Measurements from ENCODE around the gene DAP.

The DAP gene

DNA sequence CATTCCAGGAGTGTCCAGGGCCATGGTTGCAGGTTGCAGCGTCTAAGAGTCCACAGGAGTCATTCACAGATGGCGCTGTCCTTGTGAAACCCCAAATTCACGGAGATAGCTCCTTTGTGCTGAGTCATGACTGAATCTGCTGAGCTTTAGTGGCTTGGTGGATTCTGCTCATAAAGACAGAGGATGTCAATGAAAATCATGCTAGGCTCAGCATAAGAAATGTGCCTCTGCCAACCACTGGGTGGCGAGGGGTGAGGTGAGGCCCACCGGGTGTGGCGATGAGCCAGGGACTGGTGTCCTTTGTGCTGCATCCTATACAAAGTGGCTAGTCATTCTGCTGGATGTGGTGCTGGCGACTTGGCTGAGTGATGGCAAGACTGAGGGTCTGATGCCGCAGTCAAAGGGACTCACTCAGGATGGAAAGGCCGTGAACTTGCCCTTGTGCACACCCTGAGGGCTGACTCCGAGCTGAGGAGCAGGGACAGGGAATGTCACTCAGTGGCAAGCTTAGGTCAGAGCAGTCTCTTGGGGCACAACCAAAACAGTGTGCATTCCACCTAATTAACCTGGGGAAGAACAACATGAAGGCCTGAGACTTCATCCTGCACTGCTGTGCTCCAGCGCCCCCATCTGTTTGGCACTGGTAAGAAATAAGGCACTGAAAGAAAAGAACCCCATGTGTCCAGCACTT lies 71.5 kb downstream of the DAP start:
- Histone ChIP-seq H3K27me3 (ENCODE audit: insufficient read depth, insufficient read length) (no peaks in the 10 kb centered on the region), H3K9me3 (ENCODE audit: insufficient read depth, low read length) (peaks cover 8% of the 10 kb centered on the region; the same call in 1 of the 2 replicates), H3K4me1 (ENCODE audit: insufficient read depth, insufficient read length) (peaks cover 2% of the 10 kb centered on the region), H3K4me3 (ENCODE audit: insufficient read length, low read depth) (no peak overlapping the region), H3K9ac (ENCODE audit: insufficient read length, low read depth) (no peak overlapping the region), H3K36me3 (ENCODE audit: insufficient read depth, insufficient read length, low read length) (peaks cover 23% of the 10 kb centered on the region)
- peak; percentile 47 for DNase-seq (ENCODE audit: low read depth, low spot score)
- TF ChIP-seq ZNF274 (IDR thresholded peaks at IDR 0.05; ENCODE audit: low read depth, low read length) (no peak), SUZ12 (IDR thresholded peaks at IDR 0.05; ENCODE audit: extremely low read depth, insufficient read depth, insufficient read length) (no peak), YY1 (IDR thresholded peaks at IDR 0.05; ENCODE audit: insufficient read depth, insufficient read length) (no peak)

DNA sequence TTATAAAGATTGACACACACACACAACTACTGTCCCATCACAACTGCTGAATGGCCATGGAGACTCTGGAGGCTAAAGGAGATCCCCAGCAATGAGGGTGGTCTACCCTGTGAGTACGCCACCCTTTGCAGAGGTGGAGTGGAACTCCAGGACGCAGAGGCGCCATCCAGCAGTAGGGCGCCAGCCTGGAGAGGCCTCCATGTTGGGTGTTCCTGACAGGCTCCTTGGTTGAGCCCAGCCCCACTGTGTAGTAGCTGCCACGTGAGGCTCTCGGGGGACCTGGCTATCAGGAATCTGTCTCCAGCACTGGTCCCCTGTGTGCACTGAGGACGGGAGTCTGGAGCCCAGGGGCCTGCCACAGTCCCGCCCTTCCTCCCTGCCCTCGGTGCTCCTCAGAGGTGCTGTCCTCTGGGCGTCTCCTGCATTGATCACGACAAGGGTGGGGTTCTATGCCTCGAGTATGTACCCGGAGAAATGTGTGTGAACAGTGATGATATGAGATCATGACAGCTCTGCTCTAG lies 72.3 kb downstream of the DAP start:
- DNase-seq (ENCODE audit: low read depth, low spot score) = no peak
- Histone ChIP-seq H3K4me1 (ENCODE audit: insufficient read depth, insufficient read length) (peaks cover 2% of the 10 kb centered on the region), H3K36me3 (ENCODE audit: insufficient read depth, insufficient read length, low read length) (peaks cover 16% of the 10 kb centered on the region), H3K27me3 (ENCODE audit: insufficient read depth, insufficient read length) (no peaks in the 10 kb centered on the region), H3K9ac (ENCODE audit: insufficient read length, low read depth) (no peak overlapping the region), H3K4me3 (ENCODE audit: insufficient read length, low read depth) (no peak overlapping the region), H3K9me3 (ENCODE audit: insufficient read depth, low read length) (peaks cover 8% of the 10 kb centered on the region; the same call in 1 of the 2 replicates)
- TF ChIP-seq SUZ12 (IDR thresholded peaks at IDR 0.05; ENCODE audit: extremely low read depth, insufficient read depth, insufficient read length) (no peak), YY1 (IDR thresholded peaks at IDR 0.05; ENCODE audit: insufficient read depth, insufficient read length) (no peak), ZNF274 (IDR thresholded peaks at IDR 0.05; ENCODE audit: low read depth, low read length) (no peak)

DNA sequence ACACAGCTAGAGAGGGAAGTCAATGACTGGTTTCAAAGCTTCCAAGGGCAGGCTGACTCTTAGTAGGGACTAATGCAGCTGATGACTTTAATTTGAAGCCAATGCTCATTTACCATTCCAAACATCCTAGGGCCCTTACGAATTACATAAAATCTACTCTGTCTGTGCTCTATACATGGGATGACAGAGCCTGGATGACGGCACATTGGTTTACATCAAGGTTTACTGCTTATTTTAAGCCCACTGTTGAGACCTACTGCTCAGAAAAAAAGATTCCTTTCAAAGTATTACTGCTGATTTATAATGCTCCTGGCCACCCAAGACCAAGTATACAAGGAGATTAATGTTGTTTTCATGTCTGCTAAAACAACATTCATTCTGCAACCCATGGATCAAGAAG lies 74.1 kb downstream of the DAP start:
- no peaks in the 10 kb centered on the region for H3K27me3 ChIP-seq (ENCODE audit: insufficient read depth, insufficient read length)
- TF ChIP-seq ZNF274 (IDR thresholded peaks at IDR 0.05; ENCODE audit: low read depth, low read length) (no peak), YY1 (IDR thresholded peaks at IDR 0.05; ENCODE audit: insufficient read depth, insufficient read length) (no peak), SUZ12 (IDR thresholded peaks at IDR 0.05; ENCODE audit: extremely low read depth, insufficient read depth, insufficient read length) (no peak)
- no peak overlapping the region for H3K9ac ChIP-seq (ENCODE audit: insufficient read length, low read depth)
- no peaks in the 10 kb centered on the region for H3K4me1 ChIP-seq (ENCODE audit: insufficient read depth, insufficient read length)
- no peak for DNase-seq (ENCODE audit: low read depth, low spot score)
- H3K4me3 ChIP-seq (ENCODE audit: insufficient read length, low read depth) = no peak overlapping the region
- peaks cover 30% of the 10 kb centered on the region for H3K36me3 ChIP-seq (ENCODE audit: insufficient read depth, insufficient read length, low read length)
- peaks cover 8% of the 10 kb centered on the region; the same call in 1 of the 2 replicates for H3K9me3 ChIP-seq (ENCODE audit: insufficient read depth, low read length)

DNA sequence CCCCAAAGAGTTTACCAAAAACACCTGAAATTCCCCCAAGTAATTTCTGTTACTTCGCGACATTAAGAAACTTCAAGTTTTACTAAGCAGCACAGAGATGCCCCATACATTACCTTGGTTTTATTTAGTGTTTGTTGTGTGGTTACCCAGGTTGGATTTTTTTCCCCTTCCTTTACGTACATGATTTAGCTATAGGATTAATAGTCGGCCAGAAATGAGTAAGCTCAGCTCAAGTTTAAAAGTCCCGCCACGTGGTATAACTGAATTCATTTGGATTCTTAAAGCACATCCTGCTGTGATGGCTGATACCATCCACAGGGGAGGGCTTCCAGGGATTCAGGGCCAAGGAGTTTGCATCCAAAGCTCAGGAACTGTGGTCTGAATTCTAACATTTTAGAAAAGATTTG lies 75.9 kb downstream of the DAP start:
- Histone ChIP-seq H3K9ac (ENCODE audit: insufficient read length, low read depth) (no peak overlapping the region), H3K36me3 (ENCODE audit: insufficient read depth, insufficient read length, low read length) (peaks cover 43% of the 10 kb centered on the region), H3K27me3 (ENCODE audit: insufficient read depth, insufficient read length) (no peaks in the 10 kb centered on the region), H3K9me3 (ENCODE audit: insufficient read depth, low read length) (peaks cover 8% of the 10 kb centered on the region; the same call in 1 of the 2 replicates), H3K4me1 (ENCODE audit: insufficient read depth, insufficient read length) (no peaks in the 10 kb centered on the region), H3K4me3 (ENCODE audit: insufficient read length, low read depth) (no peak overlapping the region)
- TF ChIP-seq SUZ12 (IDR thresholded peaks at IDR 0.05; ENCODE audit: extremely low read depth, insufficient read depth, insufficient read length) = no peak
- TF ChIP-seq YY1 (IDR thresholded peaks at IDR 0.05; ENCODE audit: insufficient read depth, insufficient read length) = no peak
- TF ChIP-seq ZNF274 (IDR thresholded peaks at IDR 0.05; ENCODE audit: low read depth, low read length) = no peak
- no peak for DNase-seq (ENCODE audit: low read depth, low spot score)

DNA sequence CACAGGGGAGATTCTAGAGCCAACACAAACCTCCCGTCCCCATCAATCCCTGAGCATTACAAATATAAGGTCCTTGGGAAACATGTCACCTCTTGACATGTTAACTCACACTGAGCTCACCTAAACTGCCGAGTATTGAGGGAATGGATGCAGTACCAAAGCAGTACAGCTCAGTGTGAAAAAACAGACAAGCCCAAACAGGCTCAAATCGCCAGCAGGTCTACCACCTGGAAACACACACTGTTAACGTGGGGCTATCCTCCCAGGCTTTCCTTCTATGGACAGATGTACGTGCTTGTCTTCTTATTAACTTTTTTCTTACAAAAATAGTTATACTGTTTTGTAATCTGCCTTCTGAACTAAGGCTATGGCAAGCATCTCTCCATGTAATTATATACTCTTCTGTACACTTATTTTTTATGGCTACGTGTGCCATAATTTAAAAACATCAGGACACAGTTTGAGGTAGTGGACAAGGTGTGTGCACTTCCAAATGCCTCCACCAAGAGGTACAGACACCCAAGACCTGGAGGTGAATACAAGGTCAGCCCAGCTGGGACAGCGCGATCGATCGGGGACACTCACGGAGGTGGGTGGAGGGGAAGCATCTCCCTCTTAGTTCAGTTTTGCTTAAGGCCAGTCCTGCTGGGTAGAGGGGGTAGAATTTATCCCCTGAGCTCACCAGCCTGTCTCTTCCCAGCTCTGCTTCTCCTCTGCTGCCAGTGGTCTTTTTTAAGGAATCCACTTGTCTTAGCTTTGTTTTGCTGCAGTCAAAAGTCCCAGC lies 76.5 kb downstream of the DAP start:
- Histone ChIP-seq H3K9ac (ENCODE audit: insufficient read length, low read depth) (no peak overlapping the region), H3K9me3 (ENCODE audit: insufficient read depth, low read length) (peaks cover 8% of the 10 kb centered on the region; the same call in 1 of the 2 replicates), H3K4me1 (ENCODE audit: insufficient read depth, insufficient read length) (no peaks in the 10 kb centered on the region), H3K36me3 (ENCODE audit: insufficient read depth, insufficient read length, low read length) (peaks cover 49% of the 10 kb centered on the region), H3K27me3 (ENCODE audit: insufficient read depth, insufficient read length) (no peaks in the 10 kb centered on the region), H3K4me3 (ENCODE audit: insufficient read length, low read depth) (no peak overlapping the region)
- no peak for DNase-seq (ENCODE audit: low read depth, low spot score)
- TF ChIP-seq ZNF274 (IDR thresholded peaks at IDR 0.05; ENCODE audit: low read depth, low read length) = no peak
- TF ChIP-seq YY1 (IDR thresholded peaks at IDR 0.05; ENCODE audit: insufficient read depth, insufficient read length) = no peak
- TF ChIP-seq SUZ12 (IDR thresholded peaks at IDR 0.05; ENCODE audit: extremely low read depth, insufficient read depth, insufficient read length) = no peak

DNA sequence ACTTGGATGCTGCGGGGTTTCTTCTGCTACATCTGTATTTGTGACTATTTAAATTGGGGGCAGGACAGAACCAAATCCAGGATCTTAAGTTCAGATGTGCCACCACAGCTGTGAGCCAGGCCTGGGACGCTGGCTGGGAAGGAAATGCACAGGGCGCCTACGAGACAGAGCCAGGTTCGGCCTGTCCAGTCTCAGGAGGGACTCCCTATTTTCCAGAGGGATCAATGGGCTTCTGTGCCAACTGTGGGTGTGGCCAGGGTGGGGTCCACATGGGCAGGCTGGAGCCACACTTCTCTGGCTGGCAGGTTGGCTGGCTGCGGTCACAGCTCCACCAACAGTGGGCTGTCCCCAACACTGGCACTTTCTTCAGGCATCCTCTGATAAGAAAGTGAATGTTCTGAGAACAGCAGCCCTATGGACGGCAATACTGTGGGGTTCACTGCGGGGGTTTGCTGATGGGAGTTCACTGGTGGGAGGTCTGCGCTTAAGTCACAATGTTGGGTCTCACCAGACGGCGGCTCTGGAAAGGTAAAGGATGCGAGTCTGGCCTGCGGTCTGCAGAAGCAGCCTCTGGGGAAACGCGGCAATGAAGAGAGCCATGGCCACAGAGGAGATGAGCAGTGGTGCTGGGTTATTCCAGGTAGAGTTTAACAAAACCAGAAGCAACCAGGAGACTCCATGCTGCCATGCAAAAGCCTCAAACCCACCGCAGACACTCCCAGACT lies 78.1 kb downstream of the DAP start:
- H3K36me3 ChIP-seq (ENCODE audit: insufficient read depth, insufficient read length, low read length) = peaks cover 48% of the 10 kb centered on the region
- TF ChIP-seq SUZ12 (IDR thresholded peaks at IDR 0.05; ENCODE audit: extremely low read depth, insufficient read depth, insufficient read length) = no peak

More for the DNA sequence above, 78.1 kb downstream of the DAP start:
- no peak for DNase-seq (ENCODE audit: low read depth, low spot score)
- Histone ChIP-seq H3K4me3 (ENCODE audit: insufficient read length, low read depth) (no peak overlapping the region), H3K4me1 (ENCODE audit: insufficient read depth, insufficient read length) (no peaks in the 10 kb centered on the region), H3K9me3 (ENCODE audit: insufficient read depth, low read length) (peaks cover 8% of the 10 kb centered on the region; the same call in 1 of the 2 replicates), H3K27me3 (ENCODE audit: insufficient read depth, insufficient read length) (no peaks in the 10 kb centered on the region), H3K9ac (ENCODE audit: insufficient read length, low read depth) (no peak overlapping the region)

All from NT2/D1 (cell line).